GM18517 (cell line): Measurements from ENCODE around the gene PAQR3.

Experiments used
- ATAC-seq: cut with Tn5 transposase; IDR thresholded peaks from one replicate; pipeline ENCODE4 v1.9.1; 2021; ENCODE audit warnings: mild to moderate bottlenecking, moderate library complexity; ENCODE audit not compliant: unreplicated experiment

Gene PAQR3

GRCh38 chr4:78863991-78864390 is 75.2 kb downstream of the PAQR3 start:
- ATAC-seq = no peak

GRCh38 chr4:78863254-78863869 is 75.9 kb downstream of the PAQR3 start:
- ATAC-seq = no peak

GRCh38 chr4:78862314-78862737 is 76.9 kb downstream of the PAQR3 start:
- ATAC-seq = no peak
